T-helper 2 cell treated with Interferon-gamma antibody and Interleukin-4, amounts not matched to agents 100 ng/mL and 5 ng/mL, for 36 hours (primary cell): ENCODE results near the gene KLHL42. TPM values are rescaled to one million over a fixed set of nuclear protein-coding genes. Genes with fewer than 3 reads are reported as not detected.

ENCODE experiments used
- intact Hi-C: fragments of 100-400 bp; cut with micrococcal nuclease; formaldehyde crosslinking; loops from one replicate; pipeline ENCODE4 v1.15.1; 2023
- total RNA-seq: library from RNA; stranded (reverse); gene quantifications from 2 replicates; pipeline ENCODE4 v1.2.3, GENCODE V29; 2022

The KLHL42 gene
- total RNA-seq, 1 donor from 2014 or later = 18.5 TPM

- intact Hi-C loops = loop anchor here (1.0 to 2.0 kb wide), 3 partner anchors 41 to 1600 kb away; partner anchors contain the start of genes ERGIC2 and MRPS35
Observed at GRCh38 chr12:27780612-27781408, 777 bp downstream of the KLHL42 start.

DNA sequence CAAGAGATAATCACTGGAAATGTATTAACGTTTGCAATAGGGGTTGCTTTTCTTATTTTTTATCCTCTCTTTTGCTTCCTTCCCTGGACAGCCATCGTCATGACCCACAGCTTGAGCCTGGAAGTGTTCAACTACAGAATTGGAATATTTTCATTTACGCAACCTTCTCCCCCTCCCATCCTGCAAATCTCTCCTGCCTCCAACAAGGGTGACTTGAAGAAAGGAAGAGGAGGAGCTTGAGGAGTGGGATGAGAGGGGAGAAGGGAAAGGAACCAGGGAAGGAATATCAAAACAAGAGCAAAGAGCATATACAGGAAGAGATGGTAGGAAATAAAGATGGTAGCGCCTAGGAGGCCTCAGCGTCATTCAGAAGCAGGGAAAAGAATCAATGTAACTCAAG is 1.6 kb downstream of the KLHL42 start:
- intact Hi-C loops = loop anchor here (2.0 kb wide), 1 partner anchor 1599 kb away; the partner anchor contains the start of gene ERGIC2

GRCh38 chr12:27782481-27782880 is 2.4 kb downstream of the KLHL42 start:
- intact Hi-C loops = no loop called here

- intact Hi-C loops = no loop called here
Observed at GRCh38 chr12:27785882-27786570, 6.0 kb downstream of the KLHL42 start.

DNA sequence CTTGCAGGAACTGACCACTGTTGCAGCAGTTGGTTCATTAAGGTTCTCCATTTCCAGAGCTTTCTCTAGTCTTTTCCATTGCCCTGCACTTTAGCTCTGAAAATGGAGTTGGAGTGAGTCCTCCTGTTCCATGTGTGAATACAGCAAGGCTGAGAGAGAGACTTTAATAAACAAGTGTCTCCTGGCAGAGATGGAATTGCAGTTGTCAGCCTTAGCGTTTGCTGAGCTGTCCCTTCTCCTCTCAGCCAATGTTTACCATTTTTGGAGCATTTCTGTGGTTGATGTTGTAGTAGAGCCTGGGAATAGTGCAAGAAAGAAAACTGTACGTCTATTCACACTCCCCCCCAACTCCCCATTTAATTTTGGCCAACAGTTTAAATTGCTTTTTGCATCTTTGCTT is 7.5 kb downstream of the KLHL42 start:
- intact Hi-C loops = no loop called here

GRCh38 chr12:27790179-27790578 is 10.1 kb downstream of the KLHL42 start:
- intact Hi-C loops = no loop called here

- intact Hi-C loops = no loop called here
Observed at GRCh38 chr12:27794818-27795584, 15.0 kb downstream of the KLHL42 start.

GRCh38 chr12:27796128-27796527 is 16.1 kb downstream of the KLHL42 start:
- intact Hi-C loops = no loop called here

DNA sequence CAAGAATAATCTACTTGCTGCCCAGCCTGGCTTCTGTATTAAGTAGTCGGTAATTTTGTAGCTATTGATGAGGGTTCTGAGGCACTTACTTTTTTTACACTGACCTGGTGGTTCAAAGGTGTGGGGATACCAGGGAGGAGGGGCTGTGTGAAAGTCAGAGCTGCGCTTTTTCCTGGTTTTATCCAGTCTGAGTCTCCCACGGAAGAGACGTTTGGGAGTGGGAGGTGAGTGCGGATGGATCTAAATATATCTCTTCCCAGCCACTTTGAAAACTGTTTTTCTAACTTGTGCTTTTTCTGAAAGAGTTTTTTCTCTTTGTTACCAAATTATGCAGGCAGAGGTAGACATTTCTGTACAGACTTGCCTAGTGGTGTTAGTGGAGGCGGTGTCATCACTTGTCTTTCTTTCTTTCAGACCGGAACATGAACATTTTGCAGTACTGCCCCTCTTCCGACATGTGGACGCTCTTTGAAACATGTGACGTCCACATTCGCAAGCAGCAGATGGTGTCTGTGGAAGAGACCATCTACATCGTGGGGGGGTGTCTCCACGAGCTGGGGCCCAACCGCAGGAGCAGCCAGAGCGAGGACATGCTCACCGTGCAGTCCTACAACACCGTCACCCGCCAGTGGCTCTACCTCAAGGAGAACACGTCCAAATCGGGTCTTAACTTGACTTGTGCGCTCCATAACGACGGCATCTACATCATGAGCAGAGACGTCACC is 17.4 kb downstream of the KLHL42 start:
- intact Hi-C loops = no loop called here

GRCh38 chr12:27800819-27801218 is 20.8 kb downstream of the KLHL42 start:
- intact Hi-C loops = no loop called here

DNA sequence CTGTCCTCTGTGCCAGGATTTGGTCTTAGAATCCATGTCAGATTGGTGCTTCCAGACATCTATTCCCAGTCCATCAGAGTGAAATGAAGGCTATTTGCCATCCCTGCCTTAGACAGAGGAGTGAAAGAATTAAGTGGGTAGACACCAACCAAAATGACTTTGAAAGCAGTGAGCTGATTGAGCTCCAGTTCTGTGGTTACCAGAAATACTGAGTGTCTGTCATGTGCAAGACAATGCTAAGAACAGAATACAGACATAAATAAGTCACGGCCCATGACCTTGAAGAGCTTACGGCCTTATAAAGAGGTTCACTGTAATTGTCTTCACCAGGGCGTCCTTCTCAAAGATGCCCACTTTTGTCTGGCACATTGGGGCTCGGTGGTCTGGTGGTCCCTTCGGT is 21.6 kb downstream of the KLHL42 start:
- intact Hi-C loops = no loop called here

DNA sequence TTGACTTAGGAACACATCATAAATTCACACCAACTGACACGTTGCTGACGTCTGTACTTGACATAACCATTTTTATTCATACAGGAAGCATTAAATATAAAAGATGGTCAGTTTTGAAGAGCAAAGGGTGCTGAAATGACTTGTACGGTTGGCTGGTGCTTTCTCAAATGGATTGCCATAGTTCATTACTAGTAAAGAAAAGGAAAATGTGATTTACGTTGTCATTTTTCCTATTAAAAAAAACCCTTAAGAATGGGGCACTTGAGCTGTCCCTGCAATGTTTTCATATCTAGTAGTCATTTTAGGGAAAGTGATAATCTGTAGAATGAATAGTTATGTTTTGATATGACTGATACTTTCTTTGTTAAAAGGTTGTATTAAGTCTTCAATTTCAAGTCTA is 22.5 kb downstream of the KLHL42 start:
- intact Hi-C loops = no loop called here

DNA sequence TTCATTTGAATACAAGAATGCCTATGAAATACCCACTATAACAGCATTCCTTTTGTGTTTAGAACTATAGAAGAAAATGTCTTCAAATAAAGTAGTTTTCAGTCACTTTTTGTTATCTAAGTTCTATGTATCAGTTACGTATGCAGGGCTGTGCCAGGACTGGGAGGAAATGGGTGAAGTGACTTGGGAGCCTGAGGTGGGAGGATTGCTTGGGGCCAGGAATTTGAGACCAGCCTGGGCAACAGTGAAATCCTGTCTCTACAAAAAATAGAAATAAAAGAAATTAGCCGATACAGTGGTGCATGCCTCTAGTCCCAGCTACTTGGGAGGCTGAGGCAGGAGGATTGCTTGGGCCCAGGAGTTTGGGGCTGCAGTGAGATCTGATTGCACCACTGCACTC is 22.9 kb downstream of the KLHL42 start:
- intact Hi-C loops = no loop called here

DNA sequence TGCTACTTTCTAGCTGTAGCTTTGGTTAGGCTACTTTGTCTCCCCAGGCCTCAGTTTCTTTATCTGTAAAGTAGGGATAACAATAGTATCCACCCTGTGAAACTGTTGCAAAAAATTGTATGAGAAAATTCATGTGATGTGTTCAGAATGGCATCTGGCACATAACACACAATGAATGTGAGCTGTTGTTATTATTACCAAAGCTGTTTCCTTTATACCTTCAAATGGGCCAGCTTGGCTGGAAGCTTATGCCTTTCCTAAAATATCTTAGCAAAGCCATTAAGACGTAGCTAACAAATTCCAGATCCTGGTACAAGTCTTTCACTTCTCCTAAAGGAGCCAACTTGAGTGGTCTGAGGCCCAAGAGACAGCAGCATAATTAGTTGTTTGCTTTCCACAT is 25.2 kb downstream of the KLHL42 start:
- intact Hi-C loops = no loop called here

DNA sequence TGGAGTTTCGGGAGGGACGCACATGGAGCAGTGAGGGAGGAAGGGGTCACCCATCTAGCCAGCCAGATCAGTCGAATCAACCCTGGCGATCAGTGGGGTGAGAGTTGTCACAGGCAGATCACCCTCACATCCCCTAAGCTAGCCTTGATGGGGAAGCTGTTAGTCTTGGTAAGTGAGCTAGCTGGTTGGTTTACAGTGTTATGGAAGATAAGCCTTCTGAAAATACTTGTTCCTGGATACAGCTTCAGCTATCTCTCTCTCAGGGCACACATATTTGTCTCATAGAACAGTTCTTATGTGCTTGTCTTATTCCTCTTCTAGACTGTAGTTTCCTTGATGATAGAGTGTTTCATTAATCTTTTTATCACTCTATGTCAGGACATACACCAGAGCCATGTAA is 26.2 kb downstream of the KLHL42 start:
- intact Hi-C loops = no loop called here

GRCh38 chr12:27807063-27807703 is 27.1 kb downstream of the KLHL42 start:
- intact Hi-C loops = no loop called here

DNA sequence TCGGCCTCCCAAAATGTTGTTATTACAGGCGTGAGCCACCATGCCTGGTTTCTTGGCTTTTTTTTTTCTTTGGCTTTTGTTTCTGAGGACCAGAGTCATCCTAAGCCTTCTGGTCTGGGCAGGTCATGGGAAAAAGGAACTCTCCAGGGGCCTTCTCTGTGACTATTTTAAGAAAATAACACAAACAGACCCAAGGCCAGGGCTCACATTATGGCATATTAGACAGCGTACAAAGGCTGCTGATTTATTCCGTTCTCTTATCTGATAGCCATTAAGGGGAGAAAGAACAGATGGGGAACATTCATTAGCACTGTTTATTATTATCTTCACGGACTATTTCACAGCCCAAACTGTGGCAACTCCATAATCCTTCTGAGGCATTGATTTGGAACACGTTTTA is 28.8 kb downstream of the KLHL42 start:
- intact Hi-C loops = no loop called here

DNA sequence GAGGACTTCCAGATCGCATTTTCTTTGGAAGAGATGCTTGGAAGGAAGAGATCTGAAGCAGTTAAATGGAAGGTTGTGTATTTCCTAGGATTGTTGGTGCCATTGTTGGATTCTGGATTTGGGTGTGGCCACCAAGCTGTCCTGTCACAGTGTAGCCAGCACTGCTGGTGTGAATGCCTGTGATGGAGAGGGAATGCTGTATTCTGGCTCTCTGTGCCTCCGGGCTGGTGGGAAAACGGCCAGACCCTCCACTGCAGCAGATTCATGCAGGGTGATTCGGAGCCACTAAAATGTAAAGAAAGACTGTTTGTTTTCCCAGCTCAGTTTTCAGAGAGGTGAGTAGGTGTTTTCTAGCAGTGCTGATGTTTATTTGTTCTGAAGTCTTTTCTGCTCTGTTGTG is 30.7 kb downstream of the KLHL42 start:
- intact Hi-C loops = no loop called here

GRCh38 chr12:27812502-27812901 is 32.5 kb downstream of the KLHL42 start:
- intact Hi-C loops = no loop called here

DNA sequence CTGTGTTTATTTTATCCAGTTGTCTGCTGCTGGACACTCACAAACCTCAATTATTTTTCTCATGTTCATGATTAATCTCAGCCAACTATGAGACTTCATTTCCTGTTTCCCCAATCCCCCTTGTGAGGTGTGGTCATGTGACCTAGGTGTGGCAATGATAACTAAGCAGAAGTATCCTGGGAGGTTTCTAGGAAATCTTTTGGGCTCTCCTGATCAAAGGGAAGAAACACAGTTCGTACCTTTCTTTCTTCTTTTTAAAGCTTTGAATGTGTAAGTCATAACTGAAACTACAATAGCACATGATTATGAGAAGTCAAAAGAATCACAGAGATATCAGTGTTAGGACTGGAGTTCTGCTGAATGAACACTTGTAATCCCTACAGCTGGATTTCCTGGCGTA is 34.4 kb downstream of the KLHL42 start:
- intact Hi-C loops = no loop called here
